Measurements from ENCODE around the gene OTUB2. TPM values are rescaled to one million over a fixed set of nuclear protein-coding genes. Genes with fewer than 3 reads are reported as not detected.

The OTUB2 gene
- total RNA-seq, 3 donors from 2014 or later: 1.3 to 3.5 (median 1.4) TPM

- Histone ChIP-seq H3K9me3 (no peaks in the 10 kb centered on the region), H3K4me3 (no peak overlapping the region), H3K4me1 (ENCODE audit: low read depth) (no peaks in the 10 kb centered on the region), H3K36me3 (ENCODE audit: low read depth) (no peaks in the 10 kb centered on the region)
- no peak for DNase-seq
- TF ChIP-seq CTCF (IDR thresholded peaks at IDR 0.05): no peak
- no peak for ATAC-seq
- intact Hi-C loops (cut with DNase I, micrococcal nuclease): no loop called here
Measured at GRCh38 chr14:94051779-94052178, 25.6 kb downstream of the OTUB2 start.

- Histone ChIP-seq H3K36me3 (ENCODE audit: low read depth) (no peaks in the 10 kb centered on the region), H3K9me3 (no peaks in the 10 kb centered on the region), H3K4me3 (no peak overlapping the region), H3K4me1 (ENCODE audit: low read depth) (peaks cover 3% of the 10 kb centered on the region)
- ATAC-seq (no peak), DNase-seq (no peak)
- intact Hi-C loops (cut with DNase I, micrococcal nuclease): no loop called here
- TF ChIP-seq CTCF (IDR thresholded peaks at IDR 0.05): no peak
Measured at GRCh38 chr14:94052199-94052598, 26.1 kb downstream of the OTUB2 start.

GRCh38 chr14:94052662-94053061, 26.5 kb downstream of the OTUB2 start:
- H3K4me1 ChIP-seq (ENCODE audit: low read depth): peaks cover 7% of the 10 kb centered on the region
- ATAC-seq (no peak), DNase-seq (no peak)
- H3K4me3 ChIP-seq: no peak overlapping the region
- H3K9me3 ChIP-seq: no peaks in the 10 kb centered on the region
- H3K36me3 ChIP-seq (ENCODE audit: low read depth): no peaks in the 10 kb centered on the region
- intact Hi-C loops (cut with DNase I, micrococcal nuclease): no loop called here
- no peak for TF ChIP-seq CTCF (IDR thresholded peaks at IDR 0.05)

GRCh38 chr14:94054401-94054800, 28.3 kb downstream of the OTUB2 start:
- TF ChIP-seq CTCF (IDR thresholded peaks at IDR 0.05): no peak
- intact Hi-C loops (cut with DNase I, micrococcal nuclease): no loop called here
- Histone ChIP-seq H3K36me3 (ENCODE audit: low read depth) (no peaks in the 10 kb centered on the region), H3K4me3 (no peak overlapping the region), H3K4me1 (ENCODE audit: low read depth) (peaks cover 10% of the 10 kb centered on the region), H3K9me3 (no peaks in the 10 kb centered on the region)
- no peak for DNase-seq
- no peak for ATAC-seq

GRCh38 chr14:94054936-94055335, 28.8 kb downstream of the OTUB2 start:
- intact Hi-C loops (cut with DNase I, micrococcal nuclease): no loop called here
- no peak overlapping the region for H3K4me3 ChIP-seq
- H3K9me3 ChIP-seq: no peaks in the 10 kb centered on the region
- no peak for DNase-seq
- peaks cover 10% of the 10 kb centered on the region for H3K4me1 ChIP-seq (ENCODE audit: low read depth)
- no peak for ATAC-seq
- TF ChIP-seq CTCF (IDR thresholded peaks at IDR 0.05): no peak
- no peaks in the 10 kb centered on the region for H3K36me3 ChIP-seq (ENCODE audit: low read depth)
